SK-N-SH (cell line): Measurements from ENCODE around the gene MRPS11. TPM values are rescaled to one million over a fixed set of nuclear protein-coding genes. Genes with fewer than 3 reads are reported as not detected.

Experiments
- CTCF ChIA-PET: fragments of 300-600, 350-600 bp; formaldehyde crosslinking; extraction: SDS; loops from one replicate; lab custom pipeline; 2021; lab: Yijun Ruan, JAX
- POLR2A ChIA-PET: fragments of 350-600 bp; sonication (Branson Sonifier 250); formaldehyde crosslinking; extraction: SDS; loops from one replicate; lab custom pipeline; 2020; ENCODE audit warnings: antibody characterized with exemption, inconsistent platforms; lab: Yijun Ruan, JAX
- DNase-seq: peaks from one replicate; pipeline ENCODE4 v3.0.0; 2012
- H2AFZ ChIP-seq: fragments of 200-600 bp; sonication (generic); 2 replicates; pipeline ENCODE4 v1.8.1; 2016; ENCODE audit warnings: antibody characterized with exemption, mild to moderate bottlenecking, low read depth
- H3F3A ChIP-seq: fragments of 200-600 bp; sonication (generic); replicated peaks from 2 replicates; pipeline ENCODE3; 2016; ENCODE audit warnings: antibody characterized with exemption, mild to moderate bottlenecking; ENCODE audit not compliant: insufficient read depth
- H3K27ac ChIP-seq, 2 experiments: fragments of 200-500 bp in 1 of 2; fragments of 200-600 bp in 1 of 2; sonication (Bioruptor generic) in 1 of 2; sonication (generic), shearing (Covaris generic) in 1 of 2; 2 replicates each; pipeline versions ENCODE4 v1.5.1 to v1.6.1; 2014 to 2016; ENCODE audit warnings: low read depth in 2 of 2, inconsistent platforms in 1 of 2, low read length in 1 of 2, mild to moderate bottlenecking in 1 of 2, mixed read lengths in 1 of 2
- H3K27me3 ChIP-seq: fragments of 200-600 bp; sonication (generic), shearing (Covaris generic); 2 replicates; pipeline ENCODE4 v1.6.1; 2016; ENCODE audit warnings: mixed run types; ENCODE audit not compliant: insufficient read depth
- H3K36me3 ChIP-seq, 2 experiments: fragments of 200-500 bp in 1 of 2; fragments of 200-600 bp in 1 of 2; sonication (Bioruptor generic) in 1 of 2; sonication (generic) in 1 of 2; replicated peaks in 1 of 2; 2 replicates each; pipeline versions ENCODE3 to v1.5.1; 2014 to 2016; ENCODE audit warnings: low read length in 1 of 2, mild to moderate bottlenecking in 1 of 2; ENCODE audit not compliant: insufficient read depth in 2 of 2, control insufficient read depth in 1 of 2
- H3K4me1 ChIP-seq, 2 experiments: fragments of 200-500 bp in 1 of 2; fragments of 200-600 bp in 1 of 2; sonication (Bioruptor generic) in 1 of 2; sonication (generic), shearing (Covaris generic) in 1 of 2; 2 replicates each; pipeline versions ENCODE4 v1.5.1 to v1.6.1; 2014 to 2016; ENCODE audit warnings: low read depth in 1 of 2, low read length in 1 of 2, mixed run types in 1 of 2; ENCODE audit not compliant: insufficient read depth in 2 of 2, control insufficient read depth in 1 of 2
- H3K4me2 ChIP-seq: fragments of 200-600 bp; sonication (generic), shearing (Covaris generic); 2 replicates; pipeline ENCODE4 v1.6.1; 2017; ENCODE audit warnings: mixed run types
- H3K4me3 ChIP-seq, 2 experiments: fragments of 200-500 bp in 1 of 2; fragments of 200-600 bp in 1 of 2; sonication (Bioruptor generic) in 1 of 2; sonication (generic), shearing (Covaris generic) in 1 of 2; 2 replicates each; pipeline versions ENCODE4 v1.5.1 to v1.8.1; 2014 to 2016; ENCODE audit warnings: low read depth in 2 of 2, inconsistent platforms in 1 of 2, low read length in 1 of 2, mild to moderate bottlenecking in 1 of 2, mixed read lengths in 1 of 2, moderate library complexity in 1 of 2
- H3K79me2 ChIP-seq: fragments of 200-600 bp; sonication (generic); 2 replicates; pipeline ENCODE4 v1.8.1; 2017; ENCODE audit warnings: mild to moderate bottlenecking; ENCODE audit not compliant: insufficient read depth
- H3K9ac ChIP-seq: fragments of 200-600 bp; sonication (generic); 2 replicates; pipeline ENCODE4 v1.6.1; 2017; ENCODE audit warnings: mixed run types
- H3K9me2 ChIP-seq: fragments of 200-600 bp; sonication (generic); 2 replicates; pipeline ENCODE4 v1.6.1; 2017; ENCODE audit warnings: mixed run types
- H3K9me3 ChIP-seq: fragments of 200-600 bp; sonication (generic); 2 replicates; pipeline ENCODE4 v1.6.1; 2017; ENCODE audit warnings: mixed run types, mild to moderate bottlenecking, moderate library complexity
- H4K20me1 ChIP-seq: fragments of 200-600 bp; sonication (generic); 2 replicates; pipeline ENCODE4 v1.6.1; 2017; ENCODE audit warnings: mild to moderate bottlenecking, mixed run types; ENCODE audit not compliant: insufficient read depth
- CTCF ChIP-seq: fragments of 200-600 bp; sonication (generic); IDR thresholded peaks from 2 replicates; pipeline ENCODE4 v1.6.1; 2017; ENCODE audit warnings: antibody characterized with exemption, mild to moderate bottlenecking, moderate library complexity
- EZH2phosphoT487 ChIP-seq: fragments of 200-600 bp; sonication (generic); IDR thresholded peaks from 2 replicates; pipeline ENCODE4 v1.6.1; 2017; ENCODE audit warnings: low read depth, mixed run types, mild to moderate bottlenecking, antibody characterized with exemption, moderate library complexity, borderline replicate concordance
- GATA2 ChIP-seq: sonication (generic); formaldehyde crosslinking; IDR thresholded peaks from 2 replicates; pipeline ENCODE4 v1.5.0; 2020; ENCODE audit warnings: mild to moderate bottlenecking, missing genetic modification reagents
- MXI1 ChIP-seq: IDR thresholded peaks from 2 replicates; pipeline ENCODE4 v1.6.1; 2012; ENCODE audit warnings: mild to moderate bottlenecking, low read depth, low read length, improper control_type of control experiment
- RAD21 ChIP-seq: IDR thresholded peaks from 2 replicates; pipeline ENCODE4 v1.6.1; 2012; ENCODE audit warnings: mild to moderate bottlenecking, low read length
- RCOR1 ChIP-seq: fragments of 150-350 bp; IDR thresholded peaks from 2 replicates; pipeline ENCODE4 v1.6.1; 2017; ENCODE audit warnings: antibody characterized with exemption, low read length
- RFX5 ChIP-seq: IDR thresholded peaks from 2 replicates; pipeline ENCODE4 v1.6.1; 2012; ENCODE audit warnings: mild to moderate bottlenecking, improper control_type of control experiment, low read length
- TCF12 ChIP-seq: IDR thresholded peaks from 2 replicates; pipeline ENCODE4 v1.4.0; 2012
- ZBTB33 ChIP-seq: IDR thresholded peaks from 2 replicates; pipeline ENCODE4 v1.4.0; 2012; ENCODE audit warnings: low read depth, borderline replicate concordance
- WGBS: methylation state at CpG from one replicate; pipeline ENCODE4 v1.1.6; 2017; ENCODE audit warnings: low lambda C conversion rate; 5-methylcytosine and 5-hydroxymethylcytosine counted together
- polyA plus RNA-seq, 3 experiments: library from polyadenylated mRNA; depleted of rRNA; stranded (reverse); fragments of >200 nt; gene quantifications; 2 replicates each; pipeline ENCODE4 v1.2.3, GENCODE V29; 2012
- TF ChIP-seq, protein P1 (sequence below): fragments of 150-350 bp; IDR thresholded peaks from 2 replicates; pipeline ENCODE4 v1.6.1; 2017; ENCODE audit warnings: antibody characterized with exemption, low read length, low read depth, borderline replicate concordance
- TF ChIP-seq, protein P2 (sequence below): IDR thresholded peaks from 2 replicates; pipeline ENCODE4; 2012

MRPS11 gene
- polyA plus RNA-seq, 1 of the 3 experiments (the other 2 are of a cell fraction) = 101 TPM

DNA sequence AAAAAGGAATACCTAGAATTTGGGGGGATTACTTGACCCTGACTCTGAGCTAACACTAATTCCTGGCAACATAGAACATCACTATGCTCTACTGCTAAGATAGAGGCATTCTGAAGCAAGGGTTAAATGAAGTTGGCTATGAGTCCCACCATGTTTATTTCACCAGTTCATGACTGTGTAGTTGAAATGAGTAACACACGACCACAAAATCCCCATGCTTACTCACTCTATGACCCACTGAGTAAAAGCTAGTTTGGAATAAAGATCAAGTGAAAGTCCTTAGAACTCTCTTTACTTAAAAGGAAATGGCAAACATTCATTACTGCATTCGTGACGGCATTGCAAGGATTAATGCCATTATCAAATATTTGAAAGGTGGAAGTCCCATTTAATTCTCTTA lies 47.7 kb upstream of the MRPS11 start:
- DNase-seq = no peak
- no peaks in the 10 kb centered on the region for H4K20me1 ChIP-seq
- H3K79me2 ChIP-seq = no peaks in the 10 kb centered on the region
- no peaks in the 10 kb centered on the region for H3K36me3 ChIP-seq
- no peaks in the 10 kb centered on the region for H3K4me1 ChIP-seq
- TF ChIP-seq CTCF (no peak), TCF12 (no peak), GATA2 (CRISPR knock-in tag) (no peak), MXI1 (no peak), RAD21 (no peak)
- ChIA-PET CTCF (interaction anchor here (0.6 kb wide), 1 partner anchor 35 kb away, joined by 3 read pairs; no protein-coding TSS in a partner anchor), POLR2A (no interaction called here)
- no peak overlapping the region for H3K4me2 ChIP-seq
- H2AFZ ChIP-seq = no peak overlapping the region
- no peaks in the 10 kb centered on the region for H3K9me3 ChIP-seq
- no peak overlapping the region for H3K4me3 ChIP-seq
- no peaks in the 10 kb centered on the region for H3F3A ChIP-seq
- no peak overlapping the region for H3K27ac ChIP-seq
- no peaks in the 10 kb centered on the region for H3K27me3 ChIP-seq
- H3K9me2 ChIP-seq = no peaks in the 10 kb centered on the region
- 37% methylated on average over 3 of the region's 3 CpGs for WGBS
- H3K9ac ChIP-seq = no peak overlapping the region

DNA sequence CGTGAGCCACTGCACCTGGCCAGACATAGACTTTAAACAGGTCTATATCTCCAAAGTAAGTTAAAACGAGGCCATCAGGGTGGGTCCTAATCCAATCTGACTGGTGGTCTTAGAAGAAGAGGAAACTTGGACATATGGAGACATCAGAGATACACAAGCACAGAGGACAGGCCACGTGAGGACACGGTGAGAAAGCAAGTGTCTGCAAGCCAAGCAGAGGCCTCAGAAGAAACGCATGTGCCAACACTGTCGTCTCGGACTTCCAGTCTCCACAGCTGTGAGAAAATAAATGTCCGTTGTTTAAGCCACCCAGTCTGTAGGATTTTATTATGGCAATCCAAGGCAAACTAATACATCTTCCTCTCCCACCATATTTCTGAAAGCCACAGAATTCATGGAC lies 44.2 kb upstream of the MRPS11 start:
- H3K27ac ChIP-seq = no peak overlapping the region
- no peaks in the 10 kb centered on the region for H3K9me2 ChIP-seq
- no peak overlapping the region for H3K4me3 ChIP-seq
- no peaks in the 10 kb centered on the region for H3F3A ChIP-seq
- peaks cover 0 to 11% of the 10 kb centered on the region in 2 experiments; a peak in 2 of 4 replicates for H3K4me1 ChIP-seq
- no peaks in the 10 kb centered on the region for H3K36me3 ChIP-seq
- 50% methylated on average over 8 of the region's 8 CpGs for WGBS
- H3K79me2 ChIP-seq = no peaks in the 10 kb centered on the region
- no peak overlapping the region for H3K9ac ChIP-seq
- H3K4me2 ChIP-seq = no peak overlapping the region
- TF ChIP-seq, protein P1, sequence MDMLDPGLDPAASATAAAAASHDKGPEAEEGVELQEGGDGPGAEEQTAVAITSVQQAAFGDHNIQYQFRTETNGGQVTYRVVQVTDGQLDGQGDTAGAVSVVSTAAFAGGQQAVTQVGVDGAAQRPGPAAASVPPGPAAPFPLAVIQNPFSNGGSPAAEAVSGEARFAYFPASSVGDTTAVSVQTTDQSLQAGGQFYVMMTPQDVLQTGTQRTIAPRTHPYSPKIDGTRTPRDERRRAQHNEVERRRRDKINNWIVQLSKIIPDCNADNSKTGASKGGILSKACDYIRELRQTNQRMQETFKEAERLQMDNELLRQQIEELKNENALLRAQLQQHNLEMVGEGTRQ = no peak
- no peak for TF ChIP-seq CTCF
- TF ChIP-seq RFX5 = no peak
- TF ChIP-seq ZBTB33 = no peak
- TF ChIP-seq EZH2phosphoT487 = no peak
- TF ChIP-seq, protein P2, sequence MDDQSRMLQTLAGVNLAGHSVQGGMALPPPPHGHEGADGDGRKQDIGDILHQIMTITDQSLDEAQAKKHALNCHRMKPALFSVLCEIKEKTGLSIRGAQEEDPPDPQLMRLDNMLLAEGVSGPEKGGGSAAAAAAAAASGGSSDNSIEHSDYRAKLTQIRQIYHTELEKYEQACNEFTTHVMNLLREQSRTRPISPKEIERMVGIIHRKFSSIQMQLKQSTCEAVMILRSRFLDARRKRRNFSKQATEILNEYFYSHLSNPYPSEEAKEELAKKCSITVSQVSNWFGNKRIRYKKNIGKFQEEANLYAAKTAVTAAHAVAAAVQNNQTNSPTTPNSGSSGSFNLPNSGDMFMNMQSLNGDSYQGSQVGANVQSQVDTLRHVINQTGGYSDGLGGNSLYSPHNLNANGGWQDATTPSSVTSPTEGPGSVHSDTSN = no peak
- TF ChIP-seq RCOR1 = no peak
- H3K9me3 ChIP-seq = no peaks in the 10 kb centered on the region
- ChIA-PET POLR2A (no interaction called here), CTCF (no interaction called here)
- DNase-seq = no peak
- H4K20me1 ChIP-seq = no peaks in the 10 kb centered on the region
- H3K27me3 ChIP-seq = no peaks in the 10 kb centered on the region
- H2AFZ ChIP-seq = no peak overlapping the region
